DLD1 (cell line): ENCODE data around the gene LDHAL6B.

Source experiments
- in situ Hi-C: cut with HindIII; loops from 2 replicates; pipeline ENCODE4 v1.10.0; 2017; ENCODE audit warnings: low sequenced_read_pairs

LDHAL6B gene

DNA sequence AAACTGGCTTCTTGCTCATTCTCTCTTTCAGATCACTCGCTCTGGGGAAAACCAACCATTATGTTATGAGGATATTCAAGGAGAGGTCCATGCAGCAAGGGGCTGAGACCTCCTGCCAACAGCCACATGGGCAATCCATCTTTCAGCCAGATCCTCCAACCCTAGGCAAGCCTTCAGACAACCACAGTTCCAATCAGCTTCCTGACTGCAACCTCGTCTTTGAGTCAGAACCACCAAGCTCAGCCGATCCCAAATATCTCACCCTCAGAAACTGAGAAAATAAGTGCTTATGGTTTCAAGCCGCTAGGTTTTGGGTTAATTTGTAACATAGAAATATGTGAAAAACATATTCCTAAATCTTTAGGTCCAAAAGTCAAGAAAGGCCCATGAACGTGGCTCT is 10.3 kb downstream of the LDHAL6B start:
- in situ Hi-C loops: no loop called here

DNA sequence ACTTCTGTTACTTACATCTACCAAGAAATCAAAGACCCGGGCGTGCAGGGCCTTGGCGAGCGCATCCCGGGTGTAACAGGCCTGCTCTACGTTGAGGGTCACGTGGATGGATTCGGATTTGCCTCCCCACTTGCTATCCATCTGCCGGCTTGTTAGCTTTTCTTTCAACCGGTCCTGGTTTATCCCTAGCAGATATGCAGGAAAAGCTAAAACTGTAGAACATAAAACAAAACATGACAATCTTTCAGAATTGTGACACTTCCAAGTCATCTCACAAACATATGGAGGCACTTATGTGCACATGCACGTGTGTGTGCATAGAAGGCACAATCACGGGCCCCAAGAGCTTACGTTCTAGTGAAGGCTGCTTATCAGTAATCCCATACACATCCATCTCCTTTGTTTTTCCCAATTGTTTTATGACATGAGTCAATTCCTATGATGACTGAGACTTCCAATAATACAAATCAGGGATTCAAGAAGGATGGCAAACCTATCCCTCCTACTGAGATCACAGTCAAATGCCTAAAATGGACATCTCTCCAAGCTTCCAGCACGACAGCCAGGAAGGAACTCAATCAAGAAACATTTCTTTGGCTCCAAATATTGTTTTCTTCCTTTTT is 11.3 kb downstream of the LDHAL6B start:
- in situ Hi-C loops: no loop called here

DNA sequence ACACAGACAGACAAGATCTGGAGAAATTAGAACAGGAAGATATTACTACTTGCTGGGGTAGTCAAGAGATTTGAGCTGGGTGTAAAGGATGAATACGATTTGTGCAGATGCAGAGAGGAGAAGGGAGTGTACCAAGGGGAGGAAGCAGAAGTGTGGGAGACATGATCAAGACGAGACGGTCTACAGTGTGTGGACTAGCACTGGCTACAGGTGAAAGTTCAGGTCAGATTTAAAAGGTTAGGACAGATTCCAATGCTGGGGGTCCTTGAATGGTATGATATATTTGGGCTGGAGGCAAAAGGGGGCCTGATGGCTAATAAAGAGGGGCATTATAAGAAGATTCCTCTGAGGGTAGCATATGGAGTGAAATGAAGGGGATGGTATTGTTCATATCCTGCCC is 12.1 kb downstream of the LDHAL6B start:
- in situ Hi-C loops: no loop called here

DNA sequence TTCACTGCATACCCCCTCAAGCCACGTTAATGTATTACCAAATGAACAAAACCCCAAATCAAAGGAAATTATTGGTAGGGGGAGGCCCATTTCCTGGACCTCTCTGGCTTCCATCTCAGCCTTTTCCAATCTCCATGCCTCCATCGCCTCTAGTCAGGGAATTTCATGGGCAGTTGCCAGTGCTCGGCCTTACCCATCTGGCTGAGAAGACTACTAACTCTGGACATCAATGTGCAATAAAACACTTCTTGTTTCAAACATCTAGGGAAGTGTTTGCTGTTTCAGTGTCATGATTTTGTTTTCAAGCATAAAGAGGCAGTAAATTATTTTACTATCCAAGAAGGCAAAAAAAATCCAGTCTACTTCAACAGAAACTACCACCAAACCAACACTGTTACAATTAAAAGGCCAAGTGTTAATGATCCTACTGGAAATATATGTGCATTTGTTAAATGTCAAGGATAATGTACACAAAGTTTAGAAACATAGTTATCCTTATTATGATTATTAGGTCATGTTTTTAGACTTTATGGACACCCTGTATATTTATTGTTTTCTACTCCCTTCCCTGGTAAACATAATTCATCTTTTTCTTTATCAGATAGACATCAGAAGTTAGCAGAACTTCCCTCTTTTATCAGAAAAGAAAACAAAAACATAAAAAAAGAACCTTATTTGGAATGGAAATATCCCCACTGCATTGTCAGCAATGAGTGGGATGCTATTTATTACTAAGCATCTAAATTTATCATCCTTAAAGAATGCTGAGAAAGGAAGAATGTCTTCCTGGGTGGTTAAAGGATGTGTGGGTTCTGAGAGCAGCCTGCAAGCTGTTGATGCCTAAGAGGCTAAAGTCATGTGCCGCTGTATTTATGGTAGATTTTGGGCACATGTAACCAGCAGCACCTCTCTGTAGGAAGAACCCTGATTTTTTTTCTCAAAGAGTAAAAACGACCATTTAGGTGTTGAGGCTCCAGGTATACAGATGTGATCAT is 15.2 kb downstream of the LDHAL6B start:
- in situ Hi-C loops: no loop called here

DNA sequence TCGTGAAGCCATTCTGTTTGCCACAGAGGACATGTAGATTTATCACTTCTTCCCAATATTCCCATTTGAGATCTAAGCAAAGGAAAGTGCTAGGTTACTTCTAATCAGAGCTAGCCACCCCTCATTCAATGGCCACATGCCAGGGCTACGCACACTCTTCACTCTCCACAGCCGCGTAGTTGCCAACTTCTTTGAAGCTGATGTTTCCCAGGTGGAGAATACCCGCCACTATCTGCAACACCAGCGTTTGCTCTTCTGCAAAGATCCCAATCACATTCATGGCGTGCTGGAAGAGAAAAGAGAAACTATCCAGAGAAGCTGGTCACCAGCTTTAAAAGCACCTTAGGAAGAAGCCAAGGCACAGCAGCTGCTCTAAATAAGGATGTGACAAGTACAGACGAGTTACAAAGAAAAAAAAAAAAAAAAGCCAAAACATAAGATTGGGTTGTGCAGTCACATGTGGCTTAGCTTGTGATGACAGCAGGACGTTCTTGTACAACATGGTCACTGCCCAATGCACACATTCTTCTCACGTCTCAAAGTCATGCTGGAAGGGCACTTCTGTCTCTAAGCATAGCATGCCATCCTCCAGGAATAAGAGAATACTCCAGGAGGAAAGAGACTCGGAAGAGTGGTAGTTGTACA is 16.4 kb downstream of the LDHAL6B start:
- in situ Hi-C loops: no loop called here

DNA sequence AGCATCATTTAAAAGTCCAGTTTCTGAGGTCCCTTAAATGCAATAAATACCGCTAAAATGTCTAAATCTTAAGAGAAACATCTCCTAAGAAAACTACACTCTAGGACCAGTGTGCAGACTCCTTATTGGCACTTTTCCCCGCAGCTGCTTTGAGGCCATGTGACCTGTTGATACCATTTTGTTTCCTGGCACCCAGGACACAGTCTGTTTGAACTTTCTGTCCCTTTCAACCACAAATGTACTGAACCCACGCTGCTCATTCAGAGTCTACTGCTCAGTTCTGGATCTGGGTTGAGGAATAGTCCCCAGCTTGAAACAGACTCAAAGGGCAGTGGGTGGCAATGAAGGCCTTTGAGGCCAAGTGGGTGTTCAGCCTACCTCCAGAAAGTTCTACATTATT is 17.1 kb downstream of the LDHAL6B start:
- in situ Hi-C loops: no loop called here

DNA sequence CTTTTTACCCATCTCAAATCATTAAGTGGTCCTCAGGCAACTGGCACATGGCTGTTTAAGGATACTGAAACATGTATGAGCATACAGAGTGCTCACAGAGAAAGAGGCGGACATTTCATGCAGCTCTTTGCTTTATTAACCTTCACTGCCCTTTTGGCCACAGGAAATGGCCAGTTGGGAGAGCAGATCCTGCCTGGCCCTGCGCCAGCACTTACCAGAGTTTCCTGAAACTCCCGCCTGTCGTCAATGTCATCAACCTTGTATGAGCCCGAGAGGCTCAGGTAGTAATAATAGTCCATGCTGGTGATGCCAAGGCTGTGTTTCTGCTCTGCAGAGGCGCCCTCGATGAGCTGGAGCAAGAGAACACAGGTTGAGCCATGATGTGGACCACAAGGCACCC is 17.8 kb downstream of the LDHAL6B start:
- in situ Hi-C loops: no loop called here

DNA sequence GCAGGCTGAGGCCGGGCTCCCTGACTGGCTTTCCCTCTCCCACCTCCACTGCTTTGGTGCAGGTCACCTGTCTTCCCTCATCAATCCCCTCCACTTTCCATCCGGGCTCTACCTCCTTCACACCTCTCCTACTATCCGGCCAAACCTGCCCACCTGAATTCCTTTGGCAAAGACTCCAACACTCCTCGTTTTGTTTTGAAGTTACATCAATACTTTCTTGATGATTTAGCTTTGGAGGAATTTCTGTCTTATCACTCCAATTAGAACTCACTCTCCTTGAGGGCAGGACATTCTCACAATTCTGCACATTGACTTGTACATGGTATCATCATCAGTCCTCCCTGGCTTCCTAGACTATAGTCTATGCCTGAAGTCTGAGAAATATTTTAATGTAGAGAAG is 20.4 kb downstream of the LDHAL6B start:
- in situ Hi-C loops: no loop called here

DNA sequence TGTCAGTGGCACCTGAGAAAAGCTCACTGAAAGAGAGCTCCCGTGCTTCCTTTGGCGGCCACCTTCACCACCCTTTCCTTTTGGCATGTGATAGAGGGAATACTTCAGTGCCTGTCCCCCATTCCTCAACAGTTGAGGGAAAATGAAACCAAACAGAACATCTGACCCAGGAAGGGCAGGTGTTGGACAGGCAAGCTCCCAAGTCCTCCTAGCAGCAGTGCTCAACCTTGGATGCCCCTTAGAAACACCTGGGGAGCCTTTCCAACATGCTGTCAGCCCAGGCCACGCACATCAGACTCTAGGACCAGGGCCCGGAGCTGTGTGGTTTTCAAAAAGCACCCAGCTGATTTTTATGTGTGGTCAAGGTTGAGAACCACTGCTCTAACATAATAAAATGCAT is 22.4 kb downstream of the LDHAL6B start:
- in situ Hi-C loops: no loop called here

DNA sequence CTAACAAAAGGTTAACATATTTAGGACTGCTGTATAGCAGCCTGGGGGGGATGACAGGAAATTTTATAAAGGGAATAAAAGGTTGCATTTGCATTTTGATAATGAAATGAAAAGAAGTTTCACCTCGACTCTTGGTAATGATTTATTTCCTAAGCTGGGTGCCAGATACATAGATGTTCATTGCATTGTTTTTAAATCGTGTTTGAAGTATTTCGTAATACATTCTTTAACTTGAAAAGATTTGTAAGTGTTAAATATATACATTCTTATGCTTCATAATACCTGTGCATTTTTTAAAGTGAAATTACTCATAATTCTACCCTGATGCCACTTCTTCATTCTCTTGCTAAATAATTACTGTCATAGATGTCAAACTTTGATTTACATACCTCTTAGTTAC is 22.8 kb downstream of the LDHAL6B start:
- in situ Hi-C loops: no loop called here

DNA sequence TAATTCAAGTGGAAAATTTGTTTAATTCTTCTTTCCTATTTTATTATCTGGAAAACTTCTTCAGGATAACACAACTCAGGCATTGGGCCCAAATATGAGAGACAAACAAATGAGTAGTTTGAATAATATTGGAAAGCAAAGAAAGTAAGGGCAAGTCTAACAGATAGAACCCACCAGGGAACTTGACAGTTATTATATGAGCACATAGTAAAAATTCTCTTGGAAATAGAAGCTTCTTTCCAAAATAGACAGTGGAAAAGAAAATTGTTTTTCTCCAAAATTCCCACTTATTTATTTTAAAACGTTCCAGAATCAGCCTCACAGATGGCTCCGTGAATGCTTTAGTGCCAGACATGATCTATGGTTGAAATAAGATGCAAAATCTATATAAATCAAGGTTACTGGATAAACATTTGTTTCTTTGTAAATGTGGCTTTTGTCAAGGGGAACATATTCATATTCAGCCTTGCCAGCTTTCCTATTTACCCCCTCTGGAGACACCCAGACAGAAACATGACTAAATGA is 23.9 kb downstream of the LDHAL6B start:
- in situ Hi-C loops: no loop called here

DNA sequence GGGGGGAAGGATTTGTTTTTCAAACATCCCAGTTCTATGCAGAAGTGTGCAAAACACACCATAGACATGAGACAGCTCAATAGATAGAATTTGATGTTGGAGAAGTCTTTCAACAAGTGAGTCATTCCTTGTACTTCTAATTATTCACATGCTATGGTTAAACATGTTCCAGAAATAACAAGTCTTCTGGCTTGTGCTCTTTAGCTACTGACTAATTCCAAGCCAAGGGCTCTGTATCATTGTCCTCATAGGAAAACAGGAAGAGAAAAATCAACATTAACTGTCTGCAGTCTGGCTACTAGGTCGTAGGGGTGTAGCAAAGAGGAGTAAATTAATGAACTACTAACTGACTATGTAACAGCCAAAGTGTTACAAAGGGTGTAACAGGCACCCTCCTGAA is 25.8 kb downstream of the LDHAL6B start:
- in situ Hi-C loops: no loop called here

DNA sequence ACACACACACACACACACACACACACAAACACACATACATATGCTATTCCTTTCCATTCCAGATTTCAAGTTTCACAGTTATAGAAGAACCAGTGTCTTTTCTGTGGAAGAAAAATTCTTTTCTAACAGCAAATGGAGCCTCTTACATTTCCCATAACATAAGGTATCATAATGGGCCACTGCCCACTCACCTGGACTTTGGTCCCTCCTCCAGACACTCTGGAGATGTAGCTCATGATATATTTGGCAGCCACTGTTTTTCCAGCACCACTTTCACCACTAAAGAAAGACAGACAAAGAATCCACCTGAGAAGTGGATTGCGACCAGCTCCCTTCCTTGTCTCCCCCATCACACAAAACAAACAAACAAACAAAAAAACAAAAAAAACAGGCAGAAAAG is 29.8 kb downstream of the LDHAL6B start:
- in situ Hi-C loops: no loop called here

DNA sequence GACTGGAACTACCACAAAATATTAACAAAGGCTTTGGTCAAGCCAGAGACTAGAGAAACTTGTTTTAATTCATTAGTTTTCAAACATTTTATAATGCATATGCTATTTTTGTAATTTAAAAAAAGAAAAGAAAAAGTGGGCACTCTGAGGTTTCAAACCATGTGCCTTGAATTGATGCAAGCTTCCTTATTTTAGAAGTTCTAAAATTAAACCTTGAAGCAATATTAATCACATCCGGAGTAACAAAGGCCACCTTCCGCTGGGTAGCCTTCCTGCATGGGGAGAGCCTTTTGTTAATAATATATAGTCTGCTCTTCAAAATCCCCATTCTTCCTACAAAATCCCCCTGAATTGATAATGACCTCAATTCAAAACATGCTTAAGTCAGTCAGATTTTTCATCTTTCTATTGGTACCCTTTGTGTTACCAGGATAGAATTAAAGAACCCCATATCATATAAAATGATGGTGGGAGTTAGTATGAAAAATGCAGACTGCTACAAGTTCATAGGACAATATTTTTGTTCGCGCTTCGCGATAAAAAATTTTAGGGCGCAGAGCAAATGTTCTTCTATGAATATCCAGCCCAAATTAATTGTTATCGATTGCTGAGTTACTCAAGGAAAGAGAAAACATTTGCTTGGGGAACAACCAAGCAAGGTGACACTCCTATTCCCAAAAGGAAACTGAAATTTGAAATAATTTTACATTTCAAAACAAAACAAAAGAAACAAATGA is 30.6 kb downstream of the LDHAL6B start:
- in situ Hi-C loops: no loop called here

DNA sequence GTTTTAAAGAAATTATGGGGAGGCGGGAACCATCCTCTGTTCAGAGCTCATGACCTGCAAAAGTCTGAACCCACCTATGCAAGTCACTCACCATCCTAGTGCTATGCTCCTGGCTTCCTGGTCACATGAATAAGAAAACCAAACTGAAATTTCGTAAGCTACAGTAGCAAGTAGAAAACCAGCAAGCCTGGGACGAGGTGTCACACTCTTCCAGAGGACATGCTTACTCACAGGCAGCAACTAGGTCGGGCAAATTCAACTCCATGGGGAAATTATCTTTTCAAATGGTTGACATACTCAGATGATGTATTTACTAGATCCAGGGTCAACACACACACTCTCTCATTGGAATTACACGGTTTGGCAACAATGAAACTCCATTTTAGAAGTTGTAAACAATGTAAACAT is 31.3 kb downstream of the LDHAL6B start:
- in situ Hi-C loops: no loop called here

DNA sequence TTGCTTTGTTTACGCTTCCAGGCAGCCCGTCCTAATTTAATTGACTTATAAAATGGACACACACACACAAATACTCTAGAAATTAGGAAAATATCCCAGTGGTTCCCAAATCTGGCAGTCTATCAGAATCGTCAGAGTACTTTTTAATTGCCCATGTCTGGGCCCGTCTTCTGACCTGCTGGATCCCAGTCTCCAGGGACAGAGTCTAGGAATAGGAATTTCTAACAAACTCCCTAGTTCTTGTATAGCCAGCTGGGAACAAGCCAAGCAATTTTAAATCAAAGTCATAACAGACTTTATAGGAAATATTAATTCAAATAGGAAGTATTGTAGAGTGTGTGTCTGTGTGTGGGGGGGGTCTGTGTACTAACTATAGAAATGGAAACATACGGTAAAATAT is 33.4 kb downstream of the LDHAL6B start:
- in situ Hi-C loops: no loop called here

DNA sequence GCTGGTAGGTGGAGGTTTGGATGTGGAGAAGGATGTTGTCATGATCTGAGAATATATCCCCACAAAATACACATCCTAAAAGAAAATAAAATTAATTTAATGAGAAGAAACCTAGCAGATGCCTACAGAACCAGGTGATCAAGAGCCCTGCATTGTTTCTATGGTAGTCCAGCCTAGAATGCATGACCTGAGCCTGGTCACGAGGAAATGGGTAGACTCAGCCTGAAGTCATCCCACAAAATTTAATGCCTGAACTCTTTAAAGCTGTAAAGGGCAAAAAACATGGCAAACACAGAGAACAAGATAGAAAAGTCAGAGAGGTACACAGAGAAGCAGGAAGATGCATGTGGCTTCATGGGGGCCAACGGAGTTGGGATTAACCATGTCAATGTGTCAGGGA is 36.0 kb downstream of the LDHAL6B start:
- in situ Hi-C loops: no loop called here

DNA sequence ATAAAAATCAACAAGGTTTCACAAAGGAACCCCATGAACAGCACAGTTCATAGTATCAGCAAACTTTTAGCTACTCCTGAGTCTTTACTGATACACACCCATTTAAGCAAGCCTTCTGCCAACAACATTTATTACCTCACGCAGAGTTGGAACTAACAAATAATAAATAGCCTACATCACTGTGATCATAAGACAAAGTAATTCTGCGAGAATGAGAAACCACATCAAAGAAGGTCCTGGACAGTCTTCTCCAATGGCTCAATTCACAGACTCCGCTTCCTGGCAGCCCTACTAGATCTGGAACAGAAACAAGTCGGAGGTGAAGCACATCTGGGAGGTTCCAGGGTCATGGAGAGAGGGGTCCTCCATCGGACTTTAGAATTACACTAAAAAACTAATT is 37.0 kb downstream of the LDHAL6B start:
- in situ Hi-C loops: no loop called here

DNA sequence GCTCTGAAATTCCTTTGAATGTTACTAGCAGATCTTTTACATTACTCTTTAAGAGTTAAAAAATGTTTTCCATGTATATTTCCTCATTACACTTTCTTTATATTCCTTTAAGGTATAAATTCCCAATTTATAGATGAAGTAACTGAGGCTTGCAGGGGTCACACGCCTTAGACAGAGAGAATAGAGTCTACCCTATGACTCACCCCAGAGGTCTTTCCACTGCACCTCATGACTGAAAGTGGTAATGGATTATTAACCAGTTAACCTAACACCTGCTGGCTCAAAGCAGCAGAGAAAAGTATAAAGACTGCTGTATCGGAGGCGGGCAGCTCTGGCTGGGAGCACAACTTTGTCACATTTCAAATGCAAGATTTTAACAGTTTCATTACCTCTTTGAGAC is 37.7 kb downstream of the LDHAL6B start:
- in situ Hi-C loops: no loop called here

DNA sequence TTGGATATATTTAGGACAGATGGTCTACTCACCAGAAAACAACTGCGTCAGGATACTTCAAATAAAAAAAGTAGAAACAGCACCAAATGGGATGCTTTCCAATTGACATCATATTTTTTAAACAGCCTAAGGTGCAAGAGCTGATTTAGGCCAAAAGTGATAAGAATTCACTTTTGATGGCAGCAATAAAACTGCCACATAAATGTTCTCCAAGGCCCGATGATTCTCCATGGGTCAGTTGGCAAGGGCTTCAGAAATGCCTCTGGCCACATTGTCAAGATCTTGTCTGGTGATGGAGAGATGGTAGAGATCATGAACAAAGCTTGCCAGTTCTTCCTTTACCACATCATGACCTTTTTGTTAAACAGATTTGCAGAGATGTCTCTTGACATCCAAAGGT is 38.9 kb downstream of the LDHAL6B start:
- in situ Hi-C loops: no loop called here

DNA sequence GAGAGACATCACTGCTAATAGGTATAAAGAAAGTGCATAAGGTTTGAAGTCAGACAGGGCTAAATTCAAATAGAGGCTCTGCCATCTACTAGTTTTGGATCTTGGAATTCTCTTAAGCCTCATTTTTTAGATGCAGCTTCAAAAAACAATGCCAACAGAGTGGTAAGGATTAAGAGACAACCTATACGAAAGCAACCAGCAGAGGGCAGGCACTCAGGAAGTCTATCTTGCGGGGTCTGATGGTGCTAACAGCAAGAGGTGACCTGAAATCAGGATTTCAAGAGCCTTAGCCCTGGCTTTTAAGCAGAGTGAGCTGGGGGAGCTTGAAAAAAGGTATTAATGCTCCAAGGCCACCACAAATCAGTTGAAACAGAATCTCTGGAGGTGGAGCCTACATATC is 40.7 kb downstream of the LDHAL6B start:
- in situ Hi-C loops: no loop called here
